Skeletal muscle tissue (tissue), 4 donors: ENCODE measurements around the gene SLC13A5. TPM values are rescaled to one million over a fixed set of nuclear protein-coding genes. Genes with fewer than 3 reads are reported as not detected.
"Not testable (repeated sequence)": the region's sequence is repeated elsewhere in the genome, so short reads cannot be mapped to it uniquely, and the experiment has no call there.

Experiments
- H3K27ac ChIP-seq: one replicate; pipeline ENCODE4 v1.7.0; 2013; ENCODE audit warnings: mild to moderate bottlenecking, low read depth, low read length, inconsistent platforms
- H3K27me3 ChIP-seq, 3 donors: one replicate each; pipeline ENCODE4 v1.7.0; 2013; ENCODE audit warnings: low read length in 3 of 3; ENCODE audit not compliant: control insufficient read depth in 3 of 3, insufficient read depth in 3 of 3
- H3K36me3 ChIP-seq, 3 donors: one replicate each; pipeline ENCODE4 v1.7.0; 2013; ENCODE audit warnings: low read length in 3 of 3; ENCODE audit not compliant: control insufficient read depth in 3 of 3, insufficient read depth in 3 of 3
- H3K4me1 ChIP-seq, 3 donors: one replicate each; pipeline ENCODE4 v1.7.0; 2013; ENCODE audit warnings: low read length in 3 of 3, mild to moderate bottlenecking in 3 of 3; ENCODE audit not compliant: control insufficient read depth in 3 of 3, insufficient read depth in 3 of 3
- H3K4me3 ChIP-seq, 3 donors: one replicate each; pipeline ENCODE4 v1.7.0; 2013; ENCODE audit warnings: low read length in 3 of 3
- H3K9ac ChIP-seq, 3 donors: one replicate each; pipeline ENCODE4 v1.7.0; 2013; ENCODE audit warnings: low read length in 3 of 3, mild to moderate bottlenecking in 3 of 3, moderate library complexity in 2 of 3, low read depth in 1 of 3
- H3K9me3 ChIP-seq, 3 donors: one replicate each; pipeline ENCODE4 v1.7.0; 2013; ENCODE audit warnings: low read length in 3 of 3; ENCODE audit not compliant: control insufficient read depth in 3 of 3
- total RNA-seq: library from RNA; depleted of rRNA; stranded (reverse); fragments of >200 nt; gene quantifications from one replicate; pipeline ENCODE4 v1.2.3, GENCODE V29; 2014
- donor health status: Osteomylitis.

SLC13A5 gene
- total RNA-seq, 1 donor from 2014 or later, result not detected

- Histone ChIP-seq H3K36me3 (no peaks in the 10 kb centered on the region), H3K27ac (no peak overlapping the region), H3K4me1 (peaks cover 11 to 21% (median 19%) of the 10 kb centered on the region in 3 donors), H3K9ac (no peak overlapping the region), H3K9me3 (no peaks in the 10 kb centered on the region), H3K27me3 (peaks cover 0 to 3% (median 0%) of the 10 kb centered on the region in 3 donors), H3K4me3 (no peak overlapping the region)
These were observed 36.4 kb upstream of the SLC13A5 start for GRCh38 chr17:6749519-6749918.

- Histone ChIP-seq H3K9ac (no peak overlapping the region), H3K27me3 (peaks cover 0 to 1% (median under 1%) of the 10 kb centered on the region in 3 donors), H3K4me1 (peaks cover 11 to 18% (median 17%) of the 10 kb centered on the region in 3 donors), H3K9me3 (peaks cover 0 to 1% (median under 1%) of the 10 kb centered on the region in 3 donors), H3K4me3 (no peak overlapping the region), H3K27ac (no peak overlapping the region), H3K36me3 (no peaks in the 10 kb centered on the region)
These were observed 35.4 kb upstream of the SLC13A5 start for GRCh38 chr17:6748617-6749016.

- not testable (repeated sequence) for H3K4me1 ChIP-seq, H3K36me3 ChIP-seq, H3K4me3 ChIP-seq, H3K9me3 ChIP-seq, H3K27ac ChIP-seq, H3K27me3 ChIP-seq, H3K9ac ChIP-seq
These were observed 33.5 kb upstream of the SLC13A5 start for GRCh38 chr17:6746665-6747064.

DNA sequence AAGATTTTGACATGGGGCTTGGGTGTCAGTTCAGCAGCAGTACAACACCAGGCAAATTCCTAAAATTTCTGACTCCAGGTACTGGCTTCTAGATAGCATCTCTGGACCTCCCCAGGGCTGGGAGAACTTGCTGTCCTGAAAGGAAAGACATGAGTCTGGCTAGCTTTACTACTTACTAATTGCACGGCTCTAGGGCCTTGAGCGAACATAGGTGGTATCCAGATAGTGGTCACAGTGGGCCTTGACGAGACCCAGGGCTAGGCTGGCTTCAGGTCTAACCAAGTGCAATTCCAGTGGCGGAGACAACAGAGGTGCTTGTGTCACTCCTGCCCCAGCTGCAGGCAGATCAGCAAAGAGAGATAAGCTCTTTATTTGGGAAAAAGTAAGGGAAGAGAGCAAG is 16.4 kb upstream of the SLC13A5 start:
- H3K9ac ChIP-seq, result no peak overlapping the region
- H3K27ac ChIP-seq, result no peak overlapping the region
- no peaks in the 10 kb centered on the region for H3K9me3 ChIP-seq
- no peaks in the 10 kb centered on the region for H3K4me1 ChIP-seq
- H3K27me3 ChIP-seq, result peaks cover 0 to 2% (median 0%) of the 10 kb centered on the region in 3 donors
- no peaks in the 10 kb centered on the region for H3K36me3 ChIP-seq
- no peak overlapping the region for H3K4me3 ChIP-seq

- H3K4me1 ChIP-seq, result no peaks in the 10 kb centered on the region
- no peak overlapping the region for H3K4me3 ChIP-seq
- peaks cover 0 to 13% (median 4%) of the 10 kb centered on the region in 3 donors for H3K27me3 ChIP-seq
- no peaks in the 10 kb centered on the region for H3K36me3 ChIP-seq
- H3K27ac ChIP-seq, result no peak overlapping the region
- no peak overlapping the region for H3K9ac ChIP-seq
- no peaks in the 10 kb centered on the region for H3K9me3 ChIP-seq
These were observed 10.8 kb upstream of the SLC13A5 start for GRCh38 chr17:6724009-6724408.

DNA sequence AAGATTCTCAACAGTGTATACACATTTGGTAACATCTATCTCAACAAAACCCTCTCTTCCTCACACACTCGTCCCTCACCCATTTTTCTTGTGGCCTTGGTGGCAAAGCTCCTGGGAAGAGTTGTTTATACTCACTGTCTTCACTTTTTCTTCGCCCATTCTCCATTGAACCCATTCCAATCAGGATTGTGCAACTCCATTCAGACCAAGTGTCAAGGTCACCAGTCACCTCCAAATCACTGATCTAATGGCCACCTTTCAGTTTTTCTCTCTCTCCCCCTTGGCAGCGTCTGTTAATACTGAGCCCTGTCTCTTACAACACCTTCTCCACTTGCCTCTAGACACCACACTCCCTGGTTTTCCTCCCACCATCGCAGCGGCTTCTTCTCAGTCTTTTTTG is 8.6 kb upstream of the SLC13A5 start:
- H3K4me1 ChIP-seq, result no peaks in the 10 kb centered on the region

DNA sequence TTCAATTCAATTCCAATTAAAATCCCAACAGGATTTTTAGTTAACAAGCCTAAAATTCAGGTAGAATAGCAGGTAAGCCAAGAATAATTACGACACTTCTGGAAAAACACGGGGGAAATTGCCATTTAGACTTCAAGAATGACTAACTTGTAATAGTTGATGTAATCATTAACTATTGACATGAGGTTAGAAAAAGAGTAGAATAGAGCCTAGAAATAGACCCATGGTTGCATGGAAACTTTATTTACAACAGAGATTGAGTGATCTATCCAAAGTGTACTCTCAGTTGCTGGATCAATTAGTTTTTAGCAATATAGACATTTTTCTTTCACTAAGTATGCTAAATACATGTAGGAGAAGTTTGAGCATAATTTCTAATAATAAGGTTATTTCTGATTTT is 3.6 kb upstream of the SLC13A5 start:
- peaks cover 27 to 36% (median 29%) of the 10 kb centered on the region in 3 donors for H3K27me3 ChIP-seq

More for the DNA sequence above, 8.6 kb upstream of the SLC13A5 start:
- Histone ChIP-seq H3K9ac (no peak overlapping the region), H3K27ac (no peak overlapping the region), H3K4me3 (no peak overlapping the region), H3K27me3 (peaks cover 0 to 14% (median 4%) of the 10 kb centered on the region in 3 donors), H3K9me3 (no peaks in the 10 kb centered on the region), H3K36me3 (no peaks in the 10 kb centered on the region)

GRCh38 chr17:6714315-6714874 is 1.2 kb upstream of the SLC13A5 start:
- H3K27me3 ChIP-seq, result peaks cover 34 to 45% (median 42%) of the 10 kb centered on the region in 3 donors
- no peaks in the 10 kb centered on the region for H3K36me3 ChIP-seq
- peaks cover 0 to 8% (median 4%) of the 10 kb centered on the region in 3 donors for H3K4me1 ChIP-seq
- H3K27ac ChIP-seq, result no peak overlapping the region
- H3K9ac ChIP-seq, result no peak overlapping the region
- H3K4me3 ChIP-seq, result no peak overlapping the region
- H3K9me3 ChIP-seq, result peaks cover 3 to 7% (median 3%) of the 10 kb centered on the region in 3 donors

More for the DNA sequence above, 3.6 kb upstream of the SLC13A5 start:
- peaks cover 3 to 7% (median 3%) of the 10 kb centered on the region in 3 donors for H3K9me3 ChIP-seq
- H3K36me3 ChIP-seq, result no peaks in the 10 kb centered on the region
- no peak overlapping the region for H3K27ac ChIP-seq
- no peak overlapping the region for H3K4me3 ChIP-seq
- H3K9ac ChIP-seq, result no peak overlapping the region
- H3K4me1 ChIP-seq, result peaks cover 0 to 8% (median 4%) of the 10 kb centered on the region in 3 donors

GRCh38 chr17:6713918-6714271 is 726 bp upstream of the SLC13A5 start:
- no peak overlapping the region for H3K27ac ChIP-seq
- H3K4me1 ChIP-seq, result peaks cover 0 to 8% (median 4%) of the 10 kb centered on the region in 3 donors
- peaks cover 3 to 7% (median 3%) of the 10 kb centered on the region in 3 donors for H3K9me3 ChIP-seq
- H3K36me3 ChIP-seq, result no peaks in the 10 kb centered on the region
- H3K4me3 ChIP-seq, result no peak overlapping the region
- H3K9ac ChIP-seq, result no peak overlapping the region
- H3K27me3 ChIP-seq, result peaks cover 30 to 45% (median 42%) of the 10 kb centered on the region in 3 donors

DNA sequence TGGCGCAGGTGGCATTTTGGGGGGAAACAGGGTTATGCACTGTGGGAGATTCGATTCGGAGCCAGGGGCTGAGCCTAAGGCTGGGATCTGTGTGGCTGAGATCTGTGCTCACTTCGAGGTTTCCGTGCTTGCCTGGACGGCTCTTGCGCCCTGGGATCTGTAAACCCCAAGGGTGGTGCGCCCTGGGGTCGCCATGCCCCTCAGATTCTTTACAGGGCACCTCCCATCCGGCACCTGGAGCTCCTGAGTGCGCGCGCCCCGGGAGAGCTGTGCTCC is 377 bp downstream of the SLC13A5 start:
- Histone ChIP-seq H3K9ac (no peak overlapping the region), H3K4me1 (peaks cover 0 to 8% (median 4%) of the 10 kb centered on the region in 3 donors), H3K9me3 (peaks cover 3 to 7% (median 3%) of the 10 kb centered on the region in 3 donors), H3K36me3 (no peaks in the 10 kb centered on the region), H3K27ac (no peak overlapping the region), H3K4me3 (no peak overlapping the region), H3K27me3 (peaks cover 28 to 48% (median 45%) of the 10 kb centered on the region in 3 donors)
